ENCODE results near the gene GSAP.

DNA sequence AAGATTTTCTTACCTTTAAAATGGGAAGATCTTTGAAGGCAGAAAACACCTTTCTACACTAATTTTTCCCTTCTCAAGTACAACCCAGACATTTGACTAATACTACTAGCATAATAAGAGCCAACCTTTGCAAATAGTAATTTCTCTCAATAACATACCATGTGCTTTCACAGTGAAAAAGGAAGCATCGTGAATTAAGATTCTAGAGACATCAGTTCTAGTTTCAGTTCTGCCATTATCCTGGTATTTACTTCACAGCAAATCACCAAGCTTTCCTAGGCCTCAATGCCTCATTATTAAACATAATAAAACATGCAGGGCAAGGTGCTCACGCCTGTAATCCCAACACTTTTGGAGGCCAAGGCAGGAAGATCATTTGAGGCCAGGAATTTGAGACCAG lies 24.9 kb downstream of the GSAP start:
- TF ChIP-seq CTCF (IDR thresholded peaks at IDR 0.05) (no peak), POLR2A (IDR thresholded peaks at IDR 0.05) (no peak)

All from right lobe of liver (tissue), 4 donors.